ENCODE results near the gene RWDD3. TPM values are rescaled to one million over a fixed set of nuclear protein-coding genes. Genes with fewer than 3 reads are reported as not detected.

The RWDD3 gene
- total RNA-seq, 3 donors from 2014 or later, result 9.2 to 20.3 (median 11.5) TPM

- no peaks in the 10 kb centered on the region for H3K4me1 ChIP-seq
- no peak overlapping the region for H3K4me3 ChIP-seq
- H3K36me3 ChIP-seq, result no peaks in the 10 kb centered on the region
- no peak overlapping the region for H3K27ac ChIP-seq
- DNase-seq (ENCODE audit: low spot score in 2 of 2), result no peak
- no peak for TF ChIP-seq POLR2A (IDR thresholded peaks at IDR 0.05)
- TF ChIP-seq, protein P1, sequence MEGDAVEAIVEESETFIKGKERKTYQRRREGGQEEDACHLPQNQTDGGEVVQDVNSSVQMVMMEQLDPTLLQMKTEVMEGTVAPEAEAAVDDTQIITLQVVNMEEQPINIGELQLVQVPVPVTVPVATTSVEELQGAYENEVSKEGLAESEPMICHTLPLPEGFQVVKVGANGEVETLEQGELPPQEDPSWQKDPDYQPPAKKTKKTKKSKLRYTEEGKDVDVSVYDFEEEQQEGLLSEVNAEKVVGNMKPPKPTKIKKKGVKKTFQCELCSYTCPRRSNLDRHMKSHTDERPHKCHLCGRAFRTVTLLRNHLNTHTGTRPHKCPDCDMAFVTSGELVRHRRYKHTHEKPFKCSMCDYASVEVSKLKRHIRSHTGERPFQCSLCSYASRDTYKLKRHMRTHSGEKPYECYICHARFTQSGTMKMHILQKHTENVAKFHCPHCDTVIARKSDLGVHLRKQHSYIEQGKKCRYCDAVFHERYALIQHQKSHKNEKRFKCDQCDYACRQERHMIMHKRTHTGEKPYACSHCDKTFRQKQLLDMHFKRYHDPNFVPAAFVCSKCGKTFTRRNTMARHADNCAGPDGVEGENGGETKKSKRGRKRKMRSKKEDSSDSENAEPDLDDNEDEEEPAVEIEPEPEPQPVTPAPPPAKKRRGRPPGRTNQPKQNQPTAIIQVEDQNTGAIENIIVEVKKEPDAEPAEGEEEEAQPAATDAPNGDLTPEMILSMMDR (IDR thresholded peaks at IDR 0.05), result no peak
- TF ChIP-seq POLR2AphosphoS5 (IDR thresholded peaks at IDR 0.05), result no peak
- intact Hi-C loops (cut with DNase I; ENCODE audit: low total_unique reads), result no loop called here
- no peaks in the 10 kb centered on the region for H3K27me3 ChIP-seq
- no peaks in the 10 kb centered on the region for H3K9me3 ChIP-seq
These were observed 13.6 kb downstream of the RWDD3 start for GRCh38 chr1:95247607-95248006.

DNA sequence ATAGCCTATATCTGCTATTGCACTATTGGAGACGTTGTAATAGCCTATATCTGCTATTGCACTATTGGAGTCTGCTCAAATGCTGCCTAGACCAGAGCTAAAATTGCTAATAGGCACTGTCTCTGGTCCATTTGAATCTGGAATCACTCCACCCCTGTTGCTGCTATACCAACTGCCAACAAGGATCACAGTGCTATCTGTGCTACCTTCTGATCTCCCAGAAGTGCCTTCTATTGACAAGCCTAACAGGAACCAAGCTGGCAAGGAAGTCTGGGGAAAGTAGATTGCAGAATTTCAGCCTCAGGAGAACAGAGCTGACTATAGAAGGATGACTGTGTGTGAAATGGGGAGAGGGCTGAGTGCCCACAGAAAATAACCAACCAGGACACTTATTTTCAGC lies 15.9 kb downstream of the RWDD3 start:
- TF ChIP-seq POLR2A (IDR thresholded peaks at IDR 0.05) (no peak), POLR2AphosphoS5 (IDR thresholded peaks at IDR 0.05) (no peak)
- TF ChIP-seq, protein P1 (IDR thresholded peaks at IDR 0.05), result no peak
- no peaks in the 10 kb centered on the region for H3K27me3 ChIP-seq
- H3K36me3 ChIP-seq, result no peaks in the 10 kb centered on the region
- H3K9me3 ChIP-seq, result no peaks in the 10 kb centered on the region
- no peak overlapping the region for H3K4me3 ChIP-seq
- no peak for DNase-seq (ENCODE audit: low spot score in 2 of 2)
- H3K4me1 ChIP-seq, result no peaks in the 10 kb centered on the region
- intact Hi-C loops (cut with DNase I; ENCODE audit: low total_unique reads), result no loop called here
- H3K27ac ChIP-seq, result no peak overlapping the region

DNA sequence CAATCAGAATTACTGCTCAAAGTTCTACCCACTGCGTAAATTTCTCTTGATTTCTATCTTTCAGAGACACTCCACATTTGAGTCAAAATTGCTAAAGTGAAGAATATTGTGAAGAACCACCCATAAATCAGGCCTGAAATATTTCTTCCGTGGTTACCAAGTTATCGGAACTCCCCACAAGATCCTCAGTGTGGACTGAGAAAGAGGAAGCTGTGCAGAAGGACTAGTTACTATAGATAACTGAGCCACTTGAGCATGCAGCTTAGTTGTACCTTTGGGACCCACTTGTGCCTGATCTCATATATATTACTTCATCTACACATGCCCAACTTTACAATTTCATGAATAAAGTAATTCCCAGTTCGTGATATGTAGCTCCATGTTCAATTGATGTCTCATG lies 18.4 kb downstream of the RWDD3 start:
- H3K4me1 ChIP-seq, result no peaks in the 10 kb centered on the region
- H3K27me3 ChIP-seq, result no peaks in the 10 kb centered on the region
- no peak for DNase-seq (ENCODE audit: low spot score in 2 of 2)
- no peak for TF ChIP-seq POLR2AphosphoS5 (IDR thresholded peaks at IDR 0.05)
- TF ChIP-seq, protein P1 (IDR thresholded peaks at IDR 0.05), result no peak
- no peak for TF ChIP-seq POLR2A (IDR thresholded peaks at IDR 0.05)
- H3K9me3 ChIP-seq, result no peaks in the 10 kb centered on the region
- H3K4me3 ChIP-seq, result no peak overlapping the region
- intact Hi-C loops (cut with DNase I; ENCODE audit: low total_unique reads), result no loop called here
- no peaks in the 10 kb centered on the region for H3K36me3 ChIP-seq
- no peak overlapping the region for H3K27ac ChIP-seq

DNA sequence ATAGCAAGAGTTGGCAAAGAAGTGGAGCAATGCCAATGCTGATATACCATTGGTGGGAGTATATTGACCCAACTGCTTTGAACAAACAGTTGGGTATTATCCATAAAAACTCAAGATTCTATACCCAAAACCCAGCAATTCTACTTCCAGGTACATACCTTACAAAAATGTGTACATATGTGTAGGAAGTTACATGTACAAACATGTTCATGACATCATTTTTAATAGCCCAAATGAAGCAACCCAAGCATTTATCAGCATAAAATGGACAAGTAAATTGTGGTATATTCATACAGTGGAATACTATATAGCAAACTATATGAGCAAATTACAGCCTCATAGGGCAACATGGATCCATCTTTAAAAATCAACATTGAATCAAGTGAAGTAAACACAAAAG lies 20.9 kb downstream of the RWDD3 start:
- TF ChIP-seq POLR2A (IDR thresholded peaks at IDR 0.05) (no peak), POLR2AphosphoS5 (IDR thresholded peaks at IDR 0.05) (no peak)
- TF ChIP-seq, protein P1 (IDR thresholded peaks at IDR 0.05), result no peak
- Histone ChIP-seq H3K27ac (no peak overlapping the region), H3K27me3 (no peaks in the 10 kb centered on the region), H3K4me1 (no peaks in the 10 kb centered on the region), H3K36me3 (no peaks in the 10 kb centered on the region), H3K4me3 (no peak overlapping the region), H3K9me3 (no peaks in the 10 kb centered on the region)
- no peak for DNase-seq (ENCODE audit: low spot score in 2 of 2)
- intact Hi-C loops (cut with DNase I; ENCODE audit: low total_unique reads), result no loop called here

- Histone ChIP-seq H3K4me1 (no peaks in the 10 kb centered on the region), H3K4me3 (no peak overlapping the region), H3K36me3 (no peaks in the 10 kb centered on the region), H3K27me3 (no peaks in the 10 kb centered on the region), H3K9me3 (no peaks in the 10 kb centered on the region), H3K27ac (no peak overlapping the region)
- intact Hi-C loops (cut with DNase I; ENCODE audit: low total_unique reads), result no loop called here
- DNase-seq (ENCODE audit: low spot score in 2 of 2), result no peak
- TF ChIP-seq, protein P1 (IDR thresholded peaks at IDR 0.05), result no peak
- TF ChIP-seq POLR2AphosphoS5 (IDR thresholded peaks at IDR 0.05), result no peak
- no peak for TF ChIP-seq POLR2A (IDR thresholded peaks at IDR 0.05)
These were observed 21.8 kb downstream of the RWDD3 start for GRCh38 chr1:95255826-95256225.
